Activated CD8-positive, alpha-beta T cell treated with anti-CD3 and anti-CD28 coated beads for 36 hours (primary cell): ENCODE results near the gene SYT6. TPM values are rescaled to one million over a fixed set of nuclear protein-coding genes. Genes with fewer than 3 reads are reported as not detected.

ENCODE experiments used
- ATAC-seq: fragments of 200-7000 bp; cut with Tn5 transposase; one replicate; pipeline ENCODE4 v1.10.0; 2021; ENCODE audit warnings: mild to moderate bottlenecking, moderate library complexity
- CTCF ChIA-PET: fragments of 350-600 bp; sonication (Branson Sonifier 250); formaldehyde crosslinking; loops from one replicate; lab custom pipeline; 2021; ENCODE audit warnings: antibody characterized with exemption; lab: Charles Lee
- POLR2A ChIA-PET: fragments of 350-600 bp; sonication (Branson Sonifier 250); formaldehyde crosslinking; loops from one replicate; lab custom pipeline; 2021; ENCODE audit warnings: antibody characterized with exemption; lab: Charles Lee
- DNase-seq: peaks from one replicate; pipeline ENCODE4 v3.0.0-alpha.2; 2020
- H3K27ac Mint-ChIP-seq: one replicate; pipeline ENCODE4 v1.8.0; 2021; ENCODE audit warnings: mild to moderate bottlenecking, mixed read lengths
- H3K27me3 Mint-ChIP-seq: one replicate; pipeline ENCODE4 v1.8.0; 2021; ENCODE audit warnings: mixed read lengths
- H3K36me3 Mint-ChIP-seq: one replicate; pipeline ENCODE4 v1.8.0; 2021; ENCODE audit warnings: low read depth, mixed read lengths
- H3K4me1 Mint-ChIP-seq: one replicate; pipeline ENCODE4 v1.8.0; 2021; ENCODE audit warnings: low read depth, mixed read lengths
- H3K4me3 Mint-ChIP-seq: one replicate; pipeline ENCODE4 v1.8.0; 2021; ENCODE audit warnings: mild to moderate bottlenecking, moderate library complexity, mixed read lengths
- H3K9me3 Mint-ChIP-seq: one replicate; pipeline ENCODE4 v1.8.0; 2021; ENCODE audit warnings: mixed read lengths
- CTCF ChIP-seq: fragments of 200-600 bp; IDR thresholded peaks from one replicate; pipeline ENCODE4 v1.8.0; 2022; ENCODE audit warnings: antibody characterized with exemption, mild to moderate bottlenecking
- intact Hi-C: fragments of 100-400 bp; cut with micrococcal nuclease; formaldehyde crosslinking; loops from one replicate; pipeline ENCODE4 v1.10.0; 2022
- total RNA-seq, 2 experiments: library from RNA; stranded (reverse); gene quantifications; one replicate each; pipeline ENCODE4 v1.2.3, GENCODE V29; 2021

The SYT6 gene
- total RNA-seq, 2 experiments from 2014 or later = not detected

GRCh38 chr1:114092186-114093062 is 61.2 kb downstream of the SYT6 start:
- POLR2A ChIA-PET = no interaction called here

GRCh38 chr1:114091711-114092110 is 62.0 kb downstream of the SYT6 start:
- intact Hi-C loops = no loop called here
- Mint-ChIP-seq H3K36me3 (no peaks in the 10 kb centered on the region), H3K4me3 (no peak overlapping the region), H3K9me3 (no peaks in the 10 kb centered on the region), H3K27me3 (peaks cover 7% of the 10 kb centered on the region), H3K27ac (no peak overlapping the region), H3K4me1 (no peaks in the 10 kb centered on the region)
- no peak for TF ChIP-seq CTCF
- DNase-seq (no peak), ATAC-seq (no peak)
- ChIA-PET CTCF (interaction anchor here (0.8 to 1.6 kb wide), 2 partner anchors 11 to 191 kb away, joined by 3 to 7 read pairs; no protein-coding TSS in a partner anchor), POLR2A (no interaction called here)

More at GRCh38 chr1:114092186-114093062, 61.2 kb downstream of the SYT6 start:
- intact Hi-C loops = no loop called here
- CTCF ChIA-PET = interaction anchor here (0.8 to 1.6 kb wide), 2 partner anchors 11 to 190 kb away, joined by 3 to 7 read pairs; no protein-coding TSS in a partner anchor
- DNase-seq (no peak), ATAC-seq (no peak)
- Mint-ChIP-seq H3K4me3 (no peak overlapping the region), H3K27me3 (peaks cover 7% of the 10 kb centered on the region), H3K4me1 (no peaks in the 10 kb centered on the region), H3K27ac (no peak overlapping the region), H3K36me3 (no peaks in the 10 kb centered on the region), H3K9me3 (no peaks in the 10 kb centered on the region)
- TF ChIP-seq CTCF = no peak

- Mint-ChIP-seq H3K4me3 (no peak overlapping the region), H3K9me3 (no peaks in the 10 kb centered on the region), H3K27ac (no peak overlapping the region), H3K4me1 (no peaks in the 10 kb centered on the region), H3K36me3 (no peaks in the 10 kb centered on the region), H3K27me3 (peaks cover 7% of the 10 kb centered on the region)
- ChIA-PET CTCF (no interaction called here), POLR2A (interaction anchor here (0.6 kb wide), 1 partner anchor 822 kb away, joined by 4 read pairs; no protein-coding TSS in a partner anchor)
- intact Hi-C loops = no loop called here
- TF ChIP-seq CTCF = no peak
- DNase-seq (no peak), ATAC-seq (no peak)
These were observed 62.7 kb downstream of the SYT6 start for GRCh38 chr1:114090738-114091505.

GRCh38 chr1:114089502-114090138 is 64.0 kb downstream of the SYT6 start:
- ChIA-PET CTCF (no interaction called here), POLR2A (no interaction called here)
- H3K9me3 Mint-ChIP-seq = no peaks in the 10 kb centered on the region
- no peak overlapping the region for H3K4me3 Mint-ChIP-seq
- no peak overlapping the region for H3K27ac Mint-ChIP-seq
- intact Hi-C loops = no loop called here
- H3K36me3 Mint-ChIP-seq = no peaks in the 10 kb centered on the region
- H3K4me1 Mint-ChIP-seq = no peaks in the 10 kb centered on the region
- no peak for DNase-seq
- H3K27me3 Mint-ChIP-seq = peaks cover 7% of the 10 kb centered on the region
- ATAC-seq = no peak
- TF ChIP-seq CTCF = no peak
